ENCODE data around the gene TTC33. TPM values are rescaled to one million over a fixed set of nuclear protein-coding genes. Genes with fewer than 3 reads are reported as not detected.

TTC33 gene
- total RNA-seq, 1 donor from 2014 or later: 3.8 TPM

GRCh38 chr5:40507095-40507494, 248.7 kb downstream of the TTC33 start:
- ATAC-seq: no peak

GRCh38 chr5:40505031-40505430, 250.7 kb downstream of the TTC33 start:
- no peak for ATAC-seq

- ATAC-seq: no peak
Measured at GRCh38 chr5:40503439-40503838, 252.3 kb downstream of the TTC33 start.

- no peak for ATAC-seq
Measured at GRCh38 chr5:40502736-40503135, 253.0 kb downstream of the TTC33 start.

GRCh38 chr5:40501711-40502444, 253.9 kb downstream of the TTC33 start:
- ATAC-seq: no peak

GRCh38 chr5:40499518-40500273, 256.1 kb downstream of the TTC33 start:
- ATAC-seq: no peak

GRCh38 chr5:40499007-40499406, 256.8 kb downstream of the TTC33 start:
- no peak for ATAC-seq

GRCh38 chr5:40497573-40497972, 258.2 kb downstream of the TTC33 start:
- no peak for ATAC-seq

GRCh38 chr5:40495237-40495635, 260.5 kb downstream of the TTC33 start:
- ATAC-seq: no peak

- no peak for ATAC-seq
Measured at GRCh38 chr5:40494631-40495236, 261.0 kb downstream of the TTC33 start.

GRCh38 chr5:40492056-40492455, 263.7 kb downstream of the TTC33 start:
- no peak for ATAC-seq

- no peak for ATAC-seq
Measured at GRCh38 chr5:40491644-40492043, 264.1 kb downstream of the TTC33 start.

- ATAC-seq: no peak
Measured at GRCh38 chr5:40490464-40491111, 265.2 kb downstream of the TTC33 start.

GRCh38 chr5:40489421-40489820, 266.3 kb downstream of the TTC33 start:
- ATAC-seq: no peak

GRCh38 chr5:40486437-40487275, 269.1 kb downstream of the TTC33 start:
- no peak for ATAC-seq

- ATAC-seq: no peak
Measured at GRCh38 chr5:40485021-40485998, 270.5 kb downstream of the TTC33 start.

GRCh38 chr5:40484495-40484894, 271.3 kb downstream of the TTC33 start:
- ATAC-seq: no peak

GRCh38 chr5:40483316-40483715, 272.4 kb downstream of the TTC33 start:
- ATAC-seq: no peak

- ATAC-seq: no peak
Measured at GRCh38 chr5:40481241-40481640, 274.5 kb downstream of the TTC33 start.

- no peak for ATAC-seq
Measured at GRCh38 chr5:40480392-40480791, 275.4 kb downstream of the TTC33 start.

- no peak for ATAC-seq
Measured at GRCh38 chr5:40479939-40480338, 275.8 kb downstream of the TTC33 start.

Measured in esophagus mucosa (tissue), 1 donor.